AG20443 (cell line): Measurements from ENCODE around the gene CRIM1.
A peak's percentile ranks its signal among the peaks of the same experiment; 100 is the strongest.
"Not testable (repeated sequence)": the region's sequence is repeated elsewhere in the genome, so short reads cannot be mapped to it uniquely, and the experiment has no call there.

Source experiments
- DNase-seq: peaks from one replicate; pipeline ENCODE4 v3.0.0; 2012; ENCODE audit warnings: low spot score, mixed read lengths

CRIM1 gene, protein sequence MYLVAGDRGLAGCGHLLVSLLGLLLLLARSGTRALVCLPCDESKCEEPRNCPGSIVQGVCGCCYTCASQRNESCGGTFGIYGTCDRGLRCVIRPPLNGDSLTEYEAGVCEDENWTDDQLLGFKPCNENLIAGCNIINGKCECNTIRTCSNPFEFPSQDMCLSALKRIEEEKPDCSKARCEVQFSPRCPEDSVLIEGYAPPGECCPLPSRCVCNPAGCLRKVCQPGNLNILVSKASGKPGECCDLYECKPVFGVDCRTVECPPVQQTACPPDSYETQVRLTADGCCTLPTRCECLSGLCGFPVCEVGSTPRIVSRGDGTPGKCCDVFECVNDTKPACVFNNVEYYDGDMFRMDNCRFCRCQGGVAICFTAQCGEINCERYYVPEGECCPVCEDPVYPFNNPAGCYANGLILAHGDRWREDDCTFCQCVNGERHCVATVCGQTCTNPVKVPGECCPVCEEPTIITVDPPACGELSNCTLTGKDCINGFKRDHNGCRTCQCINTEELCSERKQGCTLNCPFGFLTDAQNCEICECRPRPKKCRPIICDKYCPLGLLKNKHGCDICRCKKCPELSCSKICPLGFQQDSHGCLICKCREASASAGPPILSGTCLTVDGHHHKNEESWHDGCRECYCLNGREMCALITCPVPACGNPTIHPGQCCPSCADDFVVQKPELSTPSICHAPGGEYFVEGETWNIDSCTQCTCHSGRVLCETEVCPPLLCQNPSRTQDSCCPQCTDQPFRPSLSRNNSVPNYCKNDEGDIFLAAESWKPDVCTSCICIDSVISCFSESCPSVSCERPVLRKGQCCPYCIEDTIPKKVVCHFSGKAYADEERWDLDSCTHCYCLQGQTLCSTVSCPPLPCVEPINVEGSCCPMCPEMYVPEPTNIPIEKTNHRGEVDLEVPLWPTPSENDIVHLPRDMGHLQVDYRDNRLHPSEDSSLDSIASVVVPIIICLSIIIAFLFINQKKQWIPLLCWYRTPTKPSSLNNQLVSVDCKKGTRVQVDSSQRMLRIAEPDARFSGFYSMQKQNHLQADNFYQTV

DNA sequence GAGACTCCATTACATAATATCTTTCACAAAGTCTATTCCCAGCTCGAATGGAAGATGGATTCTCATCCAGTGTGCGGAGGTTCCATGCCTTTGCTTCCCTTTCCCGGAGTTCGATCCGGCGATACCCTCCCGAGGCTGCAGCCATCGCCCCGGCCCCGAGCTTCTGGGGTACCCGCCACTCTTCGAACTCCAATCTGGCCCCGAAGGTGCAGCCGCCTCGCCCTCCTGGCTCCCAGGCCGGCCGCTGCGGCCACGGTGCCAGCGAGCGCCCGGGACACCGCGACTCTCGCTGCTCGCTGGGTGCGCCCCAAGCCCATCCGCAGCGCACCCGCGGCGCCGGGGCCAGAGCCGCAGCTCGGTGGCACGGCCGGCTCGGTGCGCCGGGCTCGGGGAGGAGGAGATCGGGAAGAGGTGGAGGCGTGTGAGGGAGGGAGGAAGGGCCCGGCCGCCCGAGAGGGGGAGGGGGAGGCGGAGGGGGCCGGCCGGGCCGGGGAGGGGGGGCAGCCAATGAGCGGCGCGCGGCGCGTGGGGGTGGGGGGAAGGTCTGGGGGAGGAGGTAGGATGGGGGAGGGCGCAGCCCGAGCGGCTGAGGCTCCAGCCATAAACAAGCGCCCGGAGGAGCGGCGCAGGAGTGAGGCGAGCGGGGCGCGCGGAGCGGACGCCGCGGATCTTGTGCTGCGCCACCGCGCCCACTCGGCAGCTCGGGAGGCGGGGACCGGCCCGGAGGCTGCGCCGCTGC lies at the start of gene CRIM1:
TSS of gene CRIM1 (plus strand) at position 628 of the 739 bp plus-strand sequence. CDS start 515 bp downstream, outside the sequence.
- DNase-seq: peak; percentile 93

GRCh38 chr2:36307441-36307840 lies 48.1 kb upstream of the CRIM1 start:
- no peak for DNase-seq

- not testable (repeated sequence) for DNase-seq
Observed at GRCh38 chr2:36310444-36310843, 45.1 kb upstream of the CRIM1 start.

DNA sequence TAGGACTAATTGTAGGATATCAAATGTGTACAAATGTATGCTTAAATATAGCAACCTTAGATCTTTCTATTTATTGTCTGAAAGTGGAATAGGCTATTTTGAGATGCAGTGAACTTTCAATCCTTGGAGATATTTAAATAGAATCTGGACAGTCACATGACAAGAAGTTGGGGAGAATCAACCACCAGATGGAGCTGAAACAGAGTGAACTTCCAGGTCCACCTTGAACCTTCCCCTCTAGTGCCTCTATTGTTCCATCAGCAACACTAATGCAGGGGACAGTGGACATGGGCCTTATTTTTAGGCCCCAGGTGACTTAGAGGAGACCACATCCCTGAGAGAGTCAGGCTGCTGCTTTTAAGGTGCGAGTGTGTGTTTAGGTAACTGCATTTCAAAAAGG lies 37.0 kb upstream of the CRIM1 start:
- DNase-seq: peak; percentile 34

- DNase-seq: peak; percentile 53
Observed at GRCh38 chr2:36322108-36322507, 33.5 kb upstream of the CRIM1 start.

GRCh38 chr2:36326286-36326685 lies 29.3 kb upstream of the CRIM1 start:
- DNase-seq: no peak

GRCh38 chr2:36329251-36329650 lies 26.3 kb upstream of the CRIM1 start:
- peak; percentile 65 for DNase-seq

- DNase-seq: peak; percentile 72
Observed at GRCh38 chr2:36329746-36330472, 25.7 kb upstream of the CRIM1 start.

GRCh38 chr2:36330473-36331395 lies 24.8 kb upstream of the CRIM1 start:
- DNase-seq: peak; percentile 32

GRCh38 chr2:36333350-36334012 lies 22.1 kb upstream of the CRIM1 start:
- DNase-seq: no peak

GRCh38 chr2:36335597-36335996 lies 20.0 kb upstream of the CRIM1 start:
- DNase-seq: no peak

GRCh38 chr2:36336321-36336720 lies 19.3 kb upstream of the CRIM1 start:
- DNase-seq: no peak

DNA sequence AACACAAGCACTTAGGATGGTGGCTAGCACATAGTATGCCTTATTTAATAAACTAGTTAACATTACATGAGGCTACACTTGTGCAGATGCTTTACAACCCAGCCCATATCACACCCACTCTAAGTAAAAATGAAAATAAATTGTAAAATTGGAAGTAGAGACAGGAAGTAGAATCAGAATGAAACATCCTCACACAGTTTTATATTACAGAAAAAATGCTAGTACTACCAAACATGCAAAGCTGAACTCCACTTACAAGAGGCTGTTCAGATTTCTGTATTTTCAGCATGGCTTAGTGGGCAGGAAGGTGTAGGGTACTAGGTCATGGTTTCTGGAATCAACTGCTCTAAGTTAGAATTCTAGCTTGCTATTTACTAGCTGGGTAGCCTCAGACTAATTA lies 18.2 kb upstream of the CRIM1 start:
- DNase-seq: no peak

- no peak for DNase-seq
Observed at GRCh38 chr2:36338124-36338826, 17.3 kb upstream of the CRIM1 start.

DNA sequence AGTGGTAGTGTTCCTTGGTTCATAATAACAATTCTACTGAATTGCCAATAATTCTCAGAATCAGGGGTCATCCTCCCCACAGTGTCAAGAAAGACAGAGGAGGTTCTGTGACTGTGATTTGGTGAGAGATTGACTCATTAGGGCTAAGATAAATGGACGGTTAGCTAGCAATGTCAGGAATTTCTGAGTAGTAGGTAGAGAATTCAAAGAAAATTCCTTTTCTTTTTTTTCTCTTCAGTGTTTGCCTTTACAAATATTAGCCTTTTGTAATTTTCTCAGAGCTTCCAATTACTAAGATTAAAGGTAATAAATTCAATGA lies 16.8 kb upstream of the CRIM1 start:
- DNase-seq: peak; percentile 47

DNA sequence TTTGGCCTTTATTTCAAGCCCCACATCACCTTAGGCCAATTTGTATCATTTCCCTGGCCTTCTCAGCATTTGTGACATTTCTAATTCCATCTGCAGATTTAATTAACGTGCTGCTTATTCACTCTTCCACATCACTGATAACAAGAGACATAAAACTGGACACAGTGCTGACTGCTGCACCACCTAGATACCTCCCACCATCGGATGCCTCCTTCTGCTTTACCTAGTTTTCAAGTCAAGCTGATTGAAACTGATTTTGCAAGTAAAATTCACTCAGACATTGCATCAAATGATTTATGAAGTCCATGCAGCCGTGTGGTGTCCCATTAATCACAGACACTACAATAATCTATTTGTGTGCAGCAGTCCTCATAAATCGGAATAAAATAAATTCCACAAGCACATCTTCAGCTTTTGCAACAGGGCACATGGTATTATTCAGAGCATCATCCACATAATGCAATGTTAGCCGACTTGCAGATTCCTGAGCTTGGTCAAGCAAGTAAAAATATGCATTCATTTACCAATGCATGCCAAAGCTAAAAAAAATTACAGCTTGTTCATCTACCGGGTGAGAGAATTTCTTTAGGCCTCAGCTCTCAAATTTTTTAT lies 15.9 kb upstream of the CRIM1 start:
- peak; percentile 51 for DNase-seq

- peak; percentile 45 for DNase-seq
Observed at GRCh38 chr2:36343606-36344005, 12.0 kb upstream of the CRIM1 start.

GRCh38 chr2:36348721-36349120 lies 6.9 kb upstream of the CRIM1 start:
- no peak for DNase-seq

GRCh38 chr2:36351291-36351690 lies 4.3 kb upstream of the CRIM1 start:
- DNase-seq: no peak
